ENCODE results near the gene CCNJ.

Gene CCNJ

GRCh38 chr10:96093948-96094347, 50.6 kb downstream of the CCNJ start:
- H3K27me3 ChIP-seq, result peaks cover 49% of the 10 kb centered on the region

GRCh38 chr10:96096958-96097357, 53.6 kb downstream of the CCNJ start:
- TF ChIP-seq CTCF (IDR thresholded peaks at IDR 0.05), result no peak
- Histone ChIP-seq H3K27ac (no peak overlapping the region), H3K36me3 (no peaks in the 10 kb centered on the region), H3K9me3 (no peaks in the 10 kb centered on the region), H3K4me3 (ENCODE audit: low read depth in 1 of 2, low read length in 1 of 2) (no peak overlapping the region), H3K4me1 (ENCODE audit: control insufficient read depth in 1 of 2, insufficient read depth in 1 of 2, low read depth in 1 of 2, low read length in 1 of 2) (peaks cover 10 to 13% of the 10 kb centered on the region in 2 experiments), H3K27me3 (peaks cover 62% of the 10 kb centered on the region)

More at GRCh38 chr10:96093948-96094347, 50.6 kb downstream of the CCNJ start:
- H3K4me1 ChIP-seq (ENCODE audit: control insufficient read depth in 1 of 2, insufficient read depth in 1 of 2, low read depth in 1 of 2, low read length in 1 of 2), result peaks cover 17 to 21% of the 10 kb centered on the region in 2 experiments
- no peak overlapping the region for H3K27ac ChIP-seq
- no peak overlapping the region for H3K4me3 ChIP-seq (ENCODE audit: low read depth in 1 of 2, low read length in 1 of 2)
- TF ChIP-seq CTCF (IDR thresholded peaks at IDR 0.05), result no peak
- no peaks in the 10 kb centered on the region for H3K36me3 ChIP-seq
- no peaks in the 10 kb centered on the region for H3K9me3 ChIP-seq

- no peaks in the 10 kb centered on the region for H3K9me3 ChIP-seq
- no peak overlapping the region for H3K4me3 ChIP-seq (ENCODE audit: low read depth in 1 of 2, low read length in 1 of 2)
- H3K36me3 ChIP-seq, result no peaks in the 10 kb centered on the region
- peaks cover 10 to 13% of the 10 kb centered on the region in 2 experiments for H3K4me1 ChIP-seq (ENCODE audit: control insufficient read depth in 1 of 2, insufficient read depth in 1 of 2, low read depth in 1 of 2, low read length in 1 of 2)
- H3K27ac ChIP-seq, result no peak overlapping the region
- TF ChIP-seq CTCF (IDR thresholded peaks at IDR 0.05), result no peak
- H3K27me3 ChIP-seq, result peaks cover 62% of the 10 kb centered on the region
Observed at GRCh38 chr10:96097865-96098264, 54.5 kb downstream of the CCNJ start.

DNA sequence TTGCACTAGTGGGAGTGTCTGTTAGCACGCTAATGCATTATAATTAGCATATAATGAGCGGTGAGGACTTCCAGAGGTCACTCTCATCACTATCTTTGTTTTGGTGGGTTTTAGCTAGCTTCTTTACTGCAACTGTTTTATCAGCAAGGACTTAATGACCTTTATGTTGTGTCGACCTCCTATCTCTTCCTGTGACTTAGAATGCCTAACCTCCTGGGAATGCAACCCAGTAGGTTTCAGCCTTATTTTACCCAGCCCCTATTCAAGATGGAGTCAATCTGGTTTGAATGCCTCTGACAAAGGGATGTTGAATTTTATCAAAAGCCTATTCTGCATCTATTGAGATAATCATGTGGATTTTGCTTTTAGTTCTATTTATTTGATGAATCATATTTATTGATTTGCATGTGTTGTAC, 64.2 kb downstream of the CCNJ start:
- Histone ChIP-seq H3K27ac (no peak overlapping the region), H3K4me1 (ENCODE audit: control insufficient read depth in 1 of 2, insufficient read depth in 1 of 2, low read depth in 1 of 2, low read length in 1 of 2) (no peaks in the 10 kb centered on the region), H3K9me3 (no peaks in the 10 kb centered on the region), H3K27me3 (peaks cover 98% of the 10 kb centered on the region), H3K4me3 (ENCODE audit: low read depth in 1 of 2, low read length in 1 of 2) (no peak overlapping the region), H3K36me3 (no peaks in the 10 kb centered on the region)
- TF ChIP-seq CTCF (IDR thresholded peaks at IDR 0.05), result no peak

Measured in neutrophil (primary cell).